HG03521 (cell line): ENCODE measurements around the gene RNF26.

Experiments used
- ATAC-seq: cut with Tn5 transposase; IDR thresholded peaks from one replicate; pipeline ENCODE4 v1.9.1; 2021; ENCODE audit warnings: mild to moderate bottlenecking, moderate library complexity; ENCODE audit not compliant: unreplicated experiment

RNF26 gene

GRCh38 chr11:119335655-119336543 lies 1.6 kb downstream of the RNF26 start:
- ATAC-seq = no peak

- no peak for ATAC-seq
These were observed 2.6 kb downstream of the RNF26 start for GRCh38 chr11:119336744-119337469.

- ATAC-seq = no peak
These were observed 3.4 kb downstream of the RNF26 start for GRCh38 chr11:119337581-119338317.

- no peak for ATAC-seq
These were observed 4.1 kb downstream of the RNF26 start for GRCh38 chr11:119338318-119338890.

- ATAC-seq = no peak
These were observed 4.8 kb downstream of the RNF26 start for GRCh38 chr11:119338965-119339588.

- no peak for ATAC-seq
These were observed 5.4 kb downstream of the RNF26 start for GRCh38 chr11:119339589-119340334.

GRCh38 chr11:119340335-119341221 lies 6.3 kb downstream of the RNF26 start, which contains the start of gene C1QTNF5:
C1QTNF5 (minus strand) TSS chr11:119340883; CDS start chr11:119340397, 486 bp downstream.
- no peak for ATAC-seq

GRCh38 chr11:119341222-119342022 lies 7.1 kb downstream of the RNF26 start:
- ATAC-seq = no peak

GRCh38 chr11:119342023-119342300 lies 7.6 kb downstream of the RNF26 start:
- ATAC-seq = no peak

GRCh38 chr11:119342362-119343130 lies 8.2 kb downstream of the RNF26 start:
- no peak for ATAC-seq

- no peak for ATAC-seq
These were observed 9.4 kb downstream of the RNF26 start for GRCh38 chr11:119343726-119344125.

GRCh38 chr11:119344291-119345010 lies 10.1 kb downstream of the RNF26 start:
- no peak for ATAC-seq

GRCh38 chr11:119345685-119346084 lies 11.4 kb downstream of the RNF26 start:
- ATAC-seq = no peak

GRCh38 chr11:119346605-119347004 lies 12.3 kb downstream of the RNF26 start, which contains the start of gene MFRP:
MFRP (minus strand) TSS chr11:119346705; CDS start chr11:119346513, 192 bp downstream.
- no peak for ATAC-seq

- no peak for ATAC-seq
These were observed 12.9 kb downstream of the RNF26 start for GRCh38 chr11:119347242-119347641.

GRCh38 chr11:119347940-119348605 lies 13.7 kb downstream of the RNF26 start:
- ATAC-seq = no peak
